A549 (cell line): ENCODE results near the gene STXBP6. TPM values are rescaled to one million over a fixed set of nuclear protein-coding genes. Genes with fewer than 3 reads are reported as not detected.

Experiments
- ATAC-seq, 2 experiments: fragments of 200-7000 bp in 1 of 2; fragments of >200 bp in 1 of 2; cut with Nextera tagmentation in 1 of 2; cut with Tn5 transposase in 1 of 2; 3 replicates each; pipeline versions ENCODE4 v1.8.0 to v1.9.1; 2018 to 2020; ENCODE audit warnings: mild to moderate bottlenecking in 1 of 2, moderate library complexity in 1 of 2
- CTCF ChIA-PET: fragments of 300-600 bp; sonication (Branson Sonifier 250); formaldehyde crosslinking; extraction: SDS; loops from one replicate; lab custom pipeline; 2021; ENCODE audit warnings: antibody characterized with exemption, inconsistent platforms; lab: Yijun Ruan, JAX
- POLR2A ChIA-PET: fragments of 350-600 bp; formaldehyde crosslinking; extraction: SDS; loops from one replicate; lab custom pipeline; 2021; ENCODE audit warnings: antibody characterized with exemption, inconsistent platforms; lab: Yijun Ruan, JAX
- DNase-seq, 2 experiments: peaks; one replicate each; pipeline versions ENCODE4 v3.0.0 to v3.0.0-alpha.2; 2011 to 2016; ENCODE audit warnings: low read depth in 1 of 2, low spot score in 1 of 2
- FAIRE-seq: peaks from 2 replicates; lab custom pipeline; 2011; peaks lifted over from hg19 to GRCh38; lab: Jason Lieb, UNC
- H3K27ac ChIP-seq, 2 experiments: fragments of >200 bp; sonication (Bioruptor Twin); formaldehyde crosslinking; 3 replicates each; pipeline ENCODE4 v1.5.1; 2016 to 2017
- H3K4me1 ChIP-seq: fragments of >200 bp; sonication (Bioruptor Twin); formaldehyde crosslinking; 3 replicates; pipeline ENCODE4 v1.6.1; 2016
- H3K4me2 ChIP-seq: fragments of >200 bp; sonication (Bioruptor Twin); formaldehyde crosslinking; 3 replicates; pipeline ENCODE4 v1.6.1; 2016
- H3K4me3 ChIP-seq: fragments of >200 bp; sonication (Bioruptor Twin); formaldehyde crosslinking; 3 replicates; pipeline ENCODE4 v1.5.1; 2016
- H3K9me3 ChIP-seq: fragments of >200 bp; sonication (Bioruptor Twin); formaldehyde crosslinking; 3 replicates; pipeline ENCODE4 v1.6.1; 2016
- ATOH8 ChIP-seq: fragments of 250-450 bp; sonication (Bioruptor Pico); IDR thresholded peaks from 2 replicates; pipeline ENCODE4 v1.5.0; 2020; ENCODE audit warnings: low read depth, mild to moderate bottlenecking, moderate library complexity
- BCL3 ChIP-seq: fragments of >200 bp; sonication (Bioruptor Twin); formaldehyde crosslinking; IDR thresholded peaks from 3 replicates; pipeline ENCODE4 v1.6.1; 2016
- CBX2 ChIP-seq: fragments of 200-600 bp; sonication (generic); IDR thresholded peaks from 2 replicates; pipeline ENCODE4 v1.6.1; 2016; ENCODE audit warnings: low read depth, mild to moderate bottlenecking, borderline replicate concordance
- CEBPB ChIP-seq, 2 experiments: fragments of >200 bp in 1 of 2; sonication (Bioruptor Twin) in 1 of 2; formaldehyde crosslinking in 1 of 2; IDR thresholded peaks; 2 replicates each; pipeline ENCODE4 v1.6.1; 2012 to 2016
- CHD2 ChIP-seq: fragments of 150-350 bp; IDR thresholded peaks from 2 replicates; pipeline ENCODE4 v1.6.1; 2014; ENCODE audit warnings: low read length; ENCODE audit not compliant: partially characterized antibody
- CHD4 ChIP-seq: fragments of 200-600 bp; sonication (generic); IDR thresholded peaks from 2 replicates; pipeline ENCODE4 v1.6.1; 2016; ENCODE audit warnings: antibody characterized with exemption, mild to moderate bottlenecking, borderline replicate concordance
- E2F6 ChIP-seq: IDR thresholded peaks from 2 replicates; pipeline ENCODE4 v1.6.1; 2012; ENCODE audit warnings: low read depth, borderline replicate concordance
- ELK1 ChIP-seq: fragments of 150-350 bp; IDR thresholded peaks from 2 replicates; pipeline ENCODE4 v1.6.1; 2014; ENCODE audit warnings: low read depth, mild to moderate bottlenecking, low read length
- EP300 ChIP-seq, 2 experiments: fragments of >200 bp; sonication (Bioruptor Twin); formaldehyde crosslinking; IDR thresholded peaks; 2 replicates in 1 of 2; 3 replicates in 1 of 2; pipeline ENCODE4 v1.6.1; 2016 to 2017
- FOSB ChIP-seq: fragments of 250-450 bp; sonication (Bioruptor Pico); IDR thresholded peaks from 2 replicates; pipeline ENCODE4 v1.5.0; 2020; ENCODE audit warnings: mild to moderate bottlenecking, moderate library complexity
- GATA3 ChIP-seq: IDR thresholded peaks from 2 replicates; pipeline ENCODE4 v1.6.1; 2012; ENCODE audit warnings: borderline replicate concordance
- HMGXB4 ChIP-seq: fragments of 250-450 bp; sonication (Bioruptor Pico); IDR thresholded peaks from 2 replicates; pipeline ENCODE4 v1.5.0; 2021; ENCODE audit warnings: mild to moderate bottlenecking, moderate library complexity, borderline replicate concordance
- HOXA7 ChIP-seq: fragments of 250-450 bp; sonication (Bioruptor Pico); IDR thresholded peaks from 2 replicates; pipeline ENCODE4 v1.5.0; 2020; ENCODE audit warnings: mild to moderate bottlenecking, moderate library complexity
- HOXB13 ChIP-seq: fragments of 250-450 bp; sonication (Bioruptor Pico); IDR thresholded peaks from 2 replicates; pipeline ENCODE4 v1.5.0; 2020; ENCODE audit warnings: low read depth, mild to moderate bottlenecking, moderate library complexity
- MYC ChIP-seq: IDR thresholded peaks from 2 replicates; pipeline ENCODE4 v1.6.1; 2012; ENCODE audit warnings: mild to moderate bottlenecking, inconsistent platforms, low read length, improper control_type of control experiment, borderline replicate concordance
- NPAS2 ChIP-seq: fragments of 250-450 bp; sonication (Bioruptor Pico); IDR thresholded peaks from 2 replicates; pipeline ENCODE4 v1.8.0; 2022; ENCODE audit warnings: mild to moderate bottlenecking, moderate library complexity, borderline replicate concordance
- PBX3 ChIP-seq: IDR thresholded peaks from 2 replicates; pipeline ENCODE4 v1.6.1; 2012
- PHF8 ChIP-seq: fragments of 200-600 bp; sonication (generic); IDR thresholded peaks from 2 replicates; pipeline ENCODE4 v1.6.1; 2016; ENCODE audit warnings: low read depth, mild to moderate bottlenecking, antibody characterized with exemption, moderate library complexity, borderline replicate concordance
- RAD21 ChIP-seq, 2 experiments: fragments of >200 bp in 1 of 2; sonication (Bioruptor Twin) in 1 of 2; formaldehyde crosslinking in 1 of 2; IDR thresholded peaks in 1 of 2; conservative IDR thresholded peaks in 1 of 2; 2 replicates in 1 of 2; 3 replicates in 1 of 2; pipeline ENCODE4 v1.6.1; 2012 to 2018; ENCODE audit warnings: inconsistent platforms in 1 of 2
- SMC3 ChIP-seq: fragments of >200 bp; sonication (Bioruptor Twin); formaldehyde crosslinking; IDR thresholded peaks from 3 replicates; pipeline ENCODE4 v1.6.1; 2018; ENCODE audit warnings: inconsistent platforms
- TFCP2L1 ChIP-seq: fragments of 250-450 bp; sonication (Bioruptor Pico); IDR thresholded peaks from 2 replicates; pipeline ENCODE4 v1.5.0; 2021; ENCODE audit warnings: mild to moderate bottlenecking
- USF2 ChIP-seq: fragments of 450-650 bp; IDR thresholded peaks from 2 replicates; pipeline ENCODE4 v1.6.1; 2014; ENCODE audit warnings: antibody characterized with exemption
- ZC3H11A ChIP-seq: fragments of 450-650 bp; IDR thresholded peaks from 2 replicates; pipeline ENCODE4 v1.6.1; 2014; ENCODE audit warnings: antibody characterized with exemption, mild to moderate bottlenecking
- ZFP36 ChIP-seq: fragments of 450-650 bp; IDR thresholded peaks from 2 replicates; pipeline ENCODE4 v1.6.1; 2014; ENCODE audit warnings: borderline replicate concordance; ENCODE audit not compliant: partially characterized antibody
- ZNF302 ChIP-seq: fragments of 250-450 bp; sonication (Bioruptor Pico); IDR thresholded peaks from 2 replicates; pipeline ENCODE4 v1.9.0; 2021; ENCODE audit warnings: inconsistent platforms, mild to moderate bottlenecking, moderate library complexity
- ZSCAN20 ChIP-seq: fragments of 250-450 bp; sonication (Bioruptor Pico); IDR thresholded peaks from 2 replicates; pipeline ENCODE4 v1.8.0; 2022; ENCODE audit warnings: mild to moderate bottlenecking, moderate library complexity
- WGBS: methylation state at CpG from one replicate; pipeline ENCODE4 v1.1.6; 2017; ENCODE audit errors: missing lambda C conversion rate; 5-methylcytosine and 5-hydroxymethylcytosine counted together
- polyA plus RNA-seq, 4 experiments: library from polyadenylated mRNA; depleted of rRNA in 3 of 4; stranded (reverse); fragments of >200 nt; fragmentation: RNase III in 1 of 4; extraction: RNeasy Plus Mini Kit Qiagen cat#74134 plus additional on column Dnase treatment in 1 of 4; gene quantifications; 2 replicates in 3 of 4; 3 replicates in 1 of 4; pipeline ENCODE4 v1.2.3, GENCODE V29; 2011 to 2017

The STXBP6 gene
- polyA plus RNA-seq, 2 of the 4 experiments (the other 2 are of a cell fraction): 1.7 to 6.3 TPM

- ATAC-seq (no peak), DNase-seq (no peak), FAIRE-seq (no peak)
- Histone ChIP-seq H3K27ac (no peak overlapping the region), H3K9me3 (no peaks in the 10 kb centered on the region), H3K4me1 (peaks cover 17% of the 10 kb centered on the region; the same call in 1 of the 3 replicates), H3K4me2 (peak overlapping the region; percentile 19; the same call in 1 of the 3 replicates), H3K4me3 (no peak overlapping the region)
- ChIA-PET POLR2A (no interaction called here), CTCF (no interaction called here)
- TF ChIP-seq E2F6: no peak
- no peak for TF ChIP-seq HOXA7
- no peak for TF ChIP-seq EP300 (IDR thresholded peaks at IDR 0.05)
- TF ChIP-seq USF2: no peak
- TF ChIP-seq ZSCAN20 (CRISPR knock-in tag): no peak
- no peak for TF ChIP-seq HOXB13 (CRISPR knock-in tag)
- no peak for TF ChIP-seq NPAS2 (CRISPR knock-in tag)
- no peak for TF ChIP-seq PHF8
- no peak for TF ChIP-seq ATOH8 (CRISPR knock-in tag)
- no peak for TF ChIP-seq CEBPB (IDR thresholded peaks at IDR 0.05)
- no peak for TF ChIP-seq RAD21 (conservative IDR thresholded peaks at IDR 0.05 in 1 of 2, IDR thresholded peaks at IDR 0.05 in 1 of 2)
- no peak for TF ChIP-seq ZC3H11A
- TF ChIP-seq TFCP2L1 (CRISPR knock-in tag): no peak
- TF ChIP-seq BCL3: no peak
- TF ChIP-seq SMC3: no peak
- TF ChIP-seq ZFP36: no peak
- no peak for TF ChIP-seq PBX3
- no peak for TF ChIP-seq ELK1
- TF ChIP-seq CHD2: no peak
- 19% methylated on average over 2 of the region's 2 CpGs for WGBS
These were observed 133.9 kb downstream of the STXBP6 start for GRCh38 chr14:24915958-24916595.

GRCh38 chr14:24915403-24915921 lies 134.5 kb downstream of the STXBP6 start:
- Histone ChIP-seq H3K9me3 (no peaks in the 10 kb centered on the region), H3K4me1 (peaks cover 17% of the 10 kb centered on the region; the same call in 1 of the 3 replicates), H3K4me2 (no peak overlapping the region), H3K4me3 (no peak overlapping the region)
- 74% methylated on average over 1 of the region's 1 CpG for WGBS
- no peak for ATAC-seq
- ChIA-PET POLR2A (no interaction called here), CTCF (no interaction called here)
- no peak for DNase-seq
- FAIRE-seq: no peak
- TF ChIP-seq ZC3H11A: no peak
- TF ChIP-seq MYC: no peak
- no peak for TF ChIP-seq TFCP2L1 (CRISPR knock-in tag)
- TF ChIP-seq FOSB: no peak
- TF ChIP-seq E2F6: no peak
- no peak for TF ChIP-seq CBX2
- TF ChIP-seq RAD21 (conservative IDR thresholded peaks at IDR 0.05 in 1 of 2, IDR thresholded peaks at IDR 0.05 in 1 of 2): no peak
- no peak for TF ChIP-seq ZNF302 (CRISPR knock-in tag)
- no peak for TF ChIP-seq HMGXB4 (CRISPR knock-in tag)
- no peak for TF ChIP-seq CHD4
- no peak for TF ChIP-seq GATA3
- no peak for TF ChIP-seq PHF8
- TF ChIP-seq, all 56 proteins: peak for 0
- H3K27ac ChIP-seq: no peak overlapping the region
